Measurements from ENCODE around the gene SHC1. TPM values are rescaled to one million over a fixed set of nuclear protein-coding genes. Genes with fewer than 3 reads are reported as not detected.

Gene SHC1
- total RNA-seq, 6 experiments from 2014 or later, result 44.6 to 108 (median 75.3) TPM

DNA sequence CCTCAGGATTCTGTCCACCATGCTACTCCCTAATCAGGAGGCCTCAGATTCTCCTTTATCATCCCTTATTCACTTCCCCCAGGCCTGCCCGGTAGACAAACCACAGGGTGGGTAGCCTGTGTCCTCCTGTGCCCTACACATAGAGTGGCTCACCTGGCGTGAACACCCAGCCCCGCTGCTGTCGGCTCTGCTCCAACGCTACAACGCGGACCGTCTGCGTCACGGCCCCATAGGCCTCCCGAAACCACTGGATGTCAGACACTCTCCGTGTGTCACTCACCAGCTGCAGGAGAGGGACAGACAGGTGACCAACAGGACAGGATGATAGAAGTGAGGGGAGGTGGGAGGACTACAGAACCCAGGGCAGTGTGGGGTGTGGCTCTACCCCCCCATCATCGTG, 44.3 kb downstream of the SHC1 start:
- Histone ChIP-seq H3K4me1 (peaks cover 0 to 4% (median 1%) of the 10 kb centered on the region in 4 donors), H3K27ac (no peak overlapping the region), H3K36me3 (peaks cover 0 to 49% (median 15%) of the 10 kb centered on the region in 4 donors), H3K27me3 (no peaks in the 10 kb centered on the region), H3K4me3 (no peak overlapping the region), H3K9me3 (no peaks in the 10 kb centered on the region)
- DNase-seq, result no peak
- intact Hi-C loops (cut with DNase I), result no loop called here
- 92% methylated on average over 2 of the region's 13 CpGs for WGBS (ENCODE audit: insufficient coverage, low coverage, low lambda C conversion rate, missing lambda C conversion rate)
- no peak for ATAC-seq
- TF ChIP-seq POLR2A (IDR thresholded peaks at IDR 0.05), result no peak
- TF ChIP-seq, protein P1, sequence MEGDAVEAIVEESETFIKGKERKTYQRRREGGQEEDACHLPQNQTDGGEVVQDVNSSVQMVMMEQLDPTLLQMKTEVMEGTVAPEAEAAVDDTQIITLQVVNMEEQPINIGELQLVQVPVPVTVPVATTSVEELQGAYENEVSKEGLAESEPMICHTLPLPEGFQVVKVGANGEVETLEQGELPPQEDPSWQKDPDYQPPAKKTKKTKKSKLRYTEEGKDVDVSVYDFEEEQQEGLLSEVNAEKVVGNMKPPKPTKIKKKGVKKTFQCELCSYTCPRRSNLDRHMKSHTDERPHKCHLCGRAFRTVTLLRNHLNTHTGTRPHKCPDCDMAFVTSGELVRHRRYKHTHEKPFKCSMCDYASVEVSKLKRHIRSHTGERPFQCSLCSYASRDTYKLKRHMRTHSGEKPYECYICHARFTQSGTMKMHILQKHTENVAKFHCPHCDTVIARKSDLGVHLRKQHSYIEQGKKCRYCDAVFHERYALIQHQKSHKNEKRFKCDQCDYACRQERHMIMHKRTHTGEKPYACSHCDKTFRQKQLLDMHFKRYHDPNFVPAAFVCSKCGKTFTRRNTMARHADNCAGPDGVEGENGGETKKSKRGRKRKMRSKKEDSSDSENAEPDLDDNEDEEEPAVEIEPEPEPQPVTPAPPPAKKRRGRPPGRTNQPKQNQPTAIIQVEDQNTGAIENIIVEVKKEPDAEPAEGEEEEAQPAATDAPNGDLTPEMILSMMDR (IDR thresholded peaks at IDR 0.05), result no peak

DNA sequence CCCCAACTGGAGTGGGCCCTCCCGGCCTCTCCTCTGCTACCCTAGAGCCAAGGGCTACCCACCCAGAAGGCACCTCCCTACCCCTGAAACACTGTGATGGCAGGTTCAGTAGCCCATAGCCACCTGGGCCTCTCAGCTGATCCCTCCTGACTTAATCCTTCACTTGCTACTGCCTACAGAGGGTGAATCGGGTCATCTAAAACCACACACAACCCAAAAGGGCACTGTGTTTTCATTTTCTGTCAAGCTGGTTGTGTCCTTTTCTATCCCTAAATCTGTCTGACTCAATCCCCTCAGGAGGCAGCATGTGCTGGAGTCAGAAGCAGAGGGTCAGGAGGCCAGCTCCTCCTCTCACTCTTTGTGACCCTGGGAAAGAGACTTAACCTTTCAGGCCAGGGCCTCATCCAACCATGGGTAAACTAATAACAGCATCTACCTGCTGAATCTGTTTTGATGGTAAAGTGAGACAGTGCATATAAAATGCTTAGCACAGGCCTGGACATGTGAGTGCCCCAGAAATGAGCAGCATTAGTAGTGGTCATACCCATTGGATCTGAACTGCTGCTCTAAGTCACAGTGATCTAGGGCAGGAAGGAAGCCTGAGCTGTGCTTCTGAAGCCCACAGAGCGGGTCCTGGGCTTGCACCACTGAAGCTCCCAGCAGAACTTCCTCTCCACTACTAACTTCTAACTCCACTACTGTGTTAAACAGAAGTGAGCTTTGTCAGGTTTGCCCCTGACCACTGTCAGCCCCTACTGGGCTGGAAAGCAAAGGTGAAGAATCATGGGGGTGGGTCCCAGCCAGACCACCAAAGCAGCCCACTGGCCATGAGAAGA, 45.0 kb downstream of the SHC1 start:
- H3K4me1 ChIP-seq, result no peaks in the 10 kb centered on the region
- intact Hi-C loops (cut with DNase I), result no loop called here
- no peak overlapping the region for H3K4me3 ChIP-seq
- H3K27me3 ChIP-seq, result no peaks in the 10 kb centered on the region
- WGBS (ENCODE audit: insufficient coverage, low coverage, low lambda C conversion rate, missing lambda C conversion rate), result 82% methylated on average over 2 of the region's 3 CpGs
- TF ChIP-seq POLR2A (IDR thresholded peaks at IDR 0.05), result no peak
- TF ChIP-seq, protein P1 (IDR thresholded peaks at IDR 0.05), result no peak
- H3K27ac ChIP-seq, result no peak overlapping the region
- DNase-seq, result no peak
- peak in 1 of 4 donors; percentile 16 for ATAC-seq
- peaks cover 0 to 49% (median 15%) of the 10 kb centered on the region in 4 donors for H3K36me3 ChIP-seq
- no peaks in the 10 kb centered on the region for H3K9me3 ChIP-seq

DNA sequence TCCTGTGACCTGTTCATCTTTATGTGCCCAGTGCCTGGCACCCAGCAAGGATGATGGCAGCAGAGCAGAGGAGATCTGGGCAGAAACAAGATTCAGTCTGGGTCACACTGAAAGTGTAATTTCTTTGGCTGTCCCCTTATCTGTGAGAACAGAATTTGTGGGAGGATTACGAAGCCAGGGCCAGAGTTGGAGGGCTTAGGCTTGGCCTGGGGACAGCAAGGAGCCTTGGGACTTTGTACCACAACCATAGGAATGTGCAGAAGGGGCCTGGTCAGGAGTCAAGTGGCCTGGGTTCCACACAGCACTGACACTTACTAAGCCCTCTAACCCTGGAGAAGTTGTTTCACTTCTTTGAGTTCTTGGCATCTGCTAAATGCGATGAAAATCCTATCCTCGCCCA, 46.9 kb downstream of the SHC1 start:
- TF ChIP-seq POLR2A (IDR thresholded peaks at IDR 0.05), result no peak
- TF ChIP-seq, protein P1 (IDR thresholded peaks at IDR 0.05), result no peak
- H3K36me3 ChIP-seq, result peaks cover 0 to 45% (median 15%) of the 10 kb centered on the region in 4 donors

GRCh38 chr1:154913273-154913672, 57.3 kb downstream of the SHC1 start:
- no peaks in the 10 kb centered on the region for H3K36me3 ChIP-seq
- H3K4me3 ChIP-seq, result no peak overlapping the region
- no peak for DNase-seq
- intact Hi-C loops (cut with DNase I), result no loop called here
- H3K27me3 ChIP-seq, result no peaks in the 10 kb centered on the region
- H3K9me3 ChIP-seq, result no peaks in the 10 kb centered on the region
- ATAC-seq, result no peak
- H3K4me1 ChIP-seq, result no peaks in the 10 kb centered on the region
- WGBS (ENCODE audit: insufficient coverage, low coverage, low lambda C conversion rate, missing lambda C conversion rate), result 87% methylated on average over 3 of the region's 3 CpGs
- no peak overlapping the region for H3K27ac ChIP-seq
- TF ChIP-seq, protein P1 (IDR thresholded peaks at IDR 0.05), result no peak
- no peak for TF ChIP-seq POLR2A (IDR thresholded peaks at IDR 0.05)

More for the DNA sequence above, 46.9 kb downstream of the SHC1 start:
- 93% methylated on average over 3 of the region's 3 CpGs for WGBS (ENCODE audit: insufficient coverage, low coverage, low lambda C conversion rate, missing lambda C conversion rate)
- no peaks in the 10 kb centered on the region for H3K27me3 ChIP-seq
- intact Hi-C loops (cut with DNase I), result no loop called here
- H3K4me3 ChIP-seq, result no peak overlapping the region
- H3K27ac ChIP-seq, result no peak overlapping the region
- DNase-seq (no peak), ATAC-seq (no peak)
- no peaks in the 10 kb centered on the region for H3K9me3 ChIP-seq
- no peaks in the 10 kb centered on the region for H3K4me1 ChIP-seq

All from right lobe of liver (tissue), 6 donors.